ENCODE results near the gene LGALS1. TPM values are rescaled to one million over a fixed set of nuclear protein-coding genes. Genes with fewer than 3 reads are reported as not detected.

The LGALS1 gene
- total and polyA plus RNA-seq, 9 of the 15 experiments (the other 6 are each of a cell fraction or from before 2014, with no cell fraction given): 160 to 800 (median 330) TPM

GRCh38 chr22:37674951-37675929, at the start of gene LGALS1 (continued):
- TF ChIP-seq AFF4 (CRISPR knock-in tag; IDR thresholded peaks at IDR 0.05): no peak
- no peak for TF ChIP-seq GATAD2B (IDR thresholded peaks at IDR 0.05; ENCODE audit: borderline replicate concordance)
- TF ChIP-seq POLR2H (tag; IDR thresholded peaks at IDR 0.05; ENCODE audit: low read depth): no peak; the same call in 1 of the 2 replicates
- peak; percentile 88 for TF ChIP-seq NFYB (IDR thresholded peaks at IDR 0.05; ENCODE audit: extremely low read depth, insufficient read length)
- TF ChIP-seq ZNF551 (CRISPR knock-in tag; IDR thresholded peaks at IDR 0.05): no peak
- TF ChIP-seq ELK1 (CRISPR knock-in tag; IDR thresholded peaks at IDR 0.05): no peak
- TF ChIP-seq CTCF (IDR thresholded peaks at IDR 0.05 in 2 of 3, conservative IDR thresholded peaks at IDR 0.05 in 1 of 3; ENCODE audit: insufficient read depth in 2 of 3, low read depth in 1 of 3, low read length in 3 of 3): peak in 1 of 3 experiments; percentile 29; a peak in 1 of 6 replicates
- TF ChIP-seq PRDM10 (IDR thresholded peaks at IDR 0.05; ENCODE audit: partially characterized antibody): peak; percentile 41
- 0 out of 2 replicates have a peak, but pooled peaks have one; percentile 19 for TF ChIP-seq NBN (IDR thresholded peaks at IDR 0.05; ENCODE audit: low read depth)
- TF ChIP-seq PKNOX1 (IDR thresholded peaks at IDR 0.05): no peak
- no peak for TF ChIP-seq HDAC6 (IDR thresholded peaks at IDR 0.05; ENCODE audit: low read depth, low read length)
- no peak for TF ChIP-seq MAFK (IDR thresholded peaks at IDR 0.05; ENCODE audit: low read length)
- TF ChIP-seq ZKSCAN1 (IDR thresholded peaks at IDR 0.05; ENCODE audit: low read depth, low read length): no peak
- no peak for TF ChIP-seq BRD9 (IDR thresholded peaks at IDR 0.05; ENCODE audit: low read depth, partially characterized antibody)

Measured in K562 (cell line).